Kidney (tissue), 14 donors: Measurements from ENCODE around the gene GPRC6A. TPM values are rescaled to one million over a fixed set of nuclear protein-coding genes. Genes with fewer than 3 reads are reported as not detected.

Source experiments
- DNase-seq, 5 donors: peaks; one replicate each; pipeline ENCODE4 v3.0.0-alpha.2; 2013 to 2020
- FAIRE-seq: peaks from 2 replicates; lab custom pipeline; 2012; peaks lifted over from hg19 to GRCh38; lab: Jason Lieb, UNC
- H3K27ac ChIP-seq, 2 donors: one replicate each; pipeline ENCODE4 v1.7.0; 2013; ENCODE audit warnings: low read depth in 2 of 2, low read length in 2 of 2, inconsistent platforms in 1 of 2
- H3K27me3 ChIP-seq: one replicate; pipeline ENCODE4 v1.7.1; 2013; ENCODE audit warnings: low read length, inconsistent platforms; ENCODE audit not compliant: control insufficient read depth, insufficient read depth
- H3K36me3 ChIP-seq, 3 donors: one replicate each; pipeline versions ENCODE4 v1.7.0 to v1.7.1; 2013; ENCODE audit warnings: low read length in 3 of 3, control low read depth in 1 of 3, inconsistent platforms in 1 of 3; ENCODE audit not compliant: insufficient read depth in 3 of 3, control insufficient read depth in 2 of 3
- H3K4me1 ChIP-seq, 3 donors: one replicate each; pipeline versions ENCODE4 v1.7.0 to v1.7.1; 2013; ENCODE audit warnings: low read length in 3 of 3, inconsistent platforms in 1 of 3, low read depth in 1 of 3; ENCODE audit not compliant: control insufficient read depth in 2 of 3, insufficient read depth in 2 of 3
- H3K4me3 ChIP-seq, 3 donors: one replicate each; pipeline versions ENCODE4 v1.7.0 to v1.8.1; 2013; ENCODE audit warnings: low read length in 3 of 3, control low read depth in 1 of 3, inconsistent platforms in 1 of 3
- H3K9ac ChIP-seq, 3 donors: one replicate each; pipeline versions ENCODE4 v1.7.0 to v1.7.1; 2013; ENCODE audit warnings: low read length in 3 of 3, control low read depth in 1 of 3, inconsistent platforms in 1 of 3
- H3K9me3 ChIP-seq, 3 donors: one replicate each; pipeline versions ENCODE4 v1.7.0 to v1.7.1; 2013; ENCODE audit warnings: low read length in 3 of 3, control low read depth in 1 of 3, inconsistent platforms in 1 of 3; ENCODE audit not compliant: control insufficient read depth in 2 of 3, insufficient read depth in 1 of 3
- CTCF ChIP-seq: IDR thresholded peaks from 3 replicates; pipeline ENCODE4 v1.5.1; 2012; ENCODE audit warnings: mild to moderate bottlenecking, moderate library complexity, borderline replicate concordance; ENCODE audit not compliant: insufficient read depth; ENCODE audit errors: extremely low read depth
- intact Hi-C: fragments of 100-400 bp; cut with DNase I; formaldehyde crosslinking; loops from one replicate; pipeline ENCODE4 v1.11.1; 2022
- polyA plus RNA-seq: library from polyadenylated mRNA; stranded (reverse); fragments of 350-450 nt; fragmentation: Illumina TruSeq; extraction: RNeasy Lipid Tissue Mini Kit (QIAGEN cat#74804); gene quantifications from one replicate; pipeline ENCODE4 v1.2.3, GENCODE V29; 2014; ENCODE audit warnings: low read depth, low replicate concordance; ENCODE audit not compliant: insufficient read depth
- total RNA-seq: library from RNA; stranded (reverse); fragmentation: NEBNext Ultra II Directional; extraction: Animal tissue kit (Norgen Biotek cat#: 25700); gene quantifications from one replicate; pipeline ENCODE4 v1.2.1, GENCODE V29; 2021
- donor health status: control.
- donor health status: control.
- donor health status: control.
- donor health status: control.
- donor health status: control.
- donor health status: DM: yes; HTN: yes; CAD: no.
- donor health status: Normal renal cell carcinoma (clear cell type).

The GPRC6A gene
- total and polyA plus RNA-seq, 2 donors from 2014 or later: 0.73 TPM; not detected in 1

GRCh38 chr6:116858060-116858459 lies 29.2 kb upstream of the GPRC6A start:
- DNase-seq: no peak
- intact Hi-C loops: no loop called here

DNA sequence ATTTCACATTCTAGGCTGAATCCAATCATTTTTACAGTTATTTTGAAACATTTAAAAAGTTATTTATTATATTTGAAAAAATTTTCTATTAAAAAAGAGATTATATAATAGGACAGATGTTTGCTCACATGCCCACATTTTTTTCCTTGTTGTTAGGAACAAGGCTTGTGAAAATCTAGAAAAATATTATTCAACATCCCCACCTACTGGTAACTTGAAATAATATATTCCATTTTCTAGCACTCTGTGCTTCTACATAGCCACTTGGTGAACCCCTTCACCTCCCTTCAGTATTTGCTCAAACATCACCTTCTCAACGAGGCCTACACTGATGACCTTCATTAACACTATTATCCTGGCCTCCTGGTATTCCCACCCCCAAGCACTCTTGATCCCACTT lies 18.3 kb upstream of the GPRC6A start:
- peak; percentile 9 for TF ChIP-seq CTCF
- Histone ChIP-seq H3K4me1 (no peaks in the 10 kb centered on the region), H3K9ac (no peak overlapping the region), H3K36me3 (no peaks in the 10 kb centered on the region), H3K27me3 (no peaks in the 10 kb centered on the region), H3K4me3 (no peak overlapping the region), H3K27ac (no peak overlapping the region), H3K9me3 (no peaks in the 10 kb centered on the region)
- DNase-seq (peak in 2 of 5 donors; percentile 36 to 71), FAIRE-seq (peak; percentile 91)
- intact Hi-C loops: no loop called here

More at GRCh38 chr6:116858060-116858459, 29.2 kb upstream of the GPRC6A start:
- Histone ChIP-seq H3K9ac (no peak overlapping the region), H3K27ac (no peak overlapping the region), H3K4me3 (no peak overlapping the region), H3K36me3 (no peaks in the 10 kb centered on the region), H3K9me3 (peaks cover 0 to 18% (median 2%) of the 10 kb centered on the region in 3 donors), H3K27me3 (no peaks in the 10 kb centered on the region), H3K4me1 (no peaks in the 10 kb centered on the region)
- FAIRE-seq: no peak
- no peak for TF ChIP-seq CTCF

- Histone ChIP-seq H3K4me3 (no peak overlapping the region), H3K27ac (no peak overlapping the region), H3K4me1 (no peaks in the 10 kb centered on the region), H3K9me3 (no peaks in the 10 kb centered on the region), H3K27me3 (no peaks in the 10 kb centered on the region), H3K36me3 (no peaks in the 10 kb centered on the region), H3K9ac (no peak overlapping the region)
- no peak for TF ChIP-seq CTCF
- intact Hi-C loops: no loop called here
- peak in 2 of 5 donors; percentile 10 to 47 for DNase-seq
- no peak for FAIRE-seq
These were observed 13.6 kb upstream of the GPRC6A start for GRCh38 chr6:116842459-116842858.

- Histone ChIP-seq H3K4me1 (no peaks in the 10 kb centered on the region), H3K27ac (no peak overlapping the region), H3K9me3 (no peaks in the 10 kb centered on the region), H3K36me3 (no peaks in the 10 kb centered on the region), H3K4me3 (no peak overlapping the region), H3K27me3 (no peaks in the 10 kb centered on the region), H3K9ac (no peak overlapping the region)
- DNase-seq: no peak
- TF ChIP-seq CTCF: no peak
- FAIRE-seq: no peak
- intact Hi-C loops: no loop called here
These were observed 11.2 kb upstream of the GPRC6A start for GRCh38 chr6:116840091-116840490.
